ENCODE data around the gene AP1M2. TPM values are rescaled to one million over a fixed set of nuclear protein-coding genes. Genes with fewer than 3 reads are reported as not detected.

The AP1M2 gene
- total and polyA plus RNA-seq, 2 donors (not counting 3 experiments of a cell fraction or from before 2014, with no cell fraction given) = 0.19 TPM; not detected in 1

DNA sequence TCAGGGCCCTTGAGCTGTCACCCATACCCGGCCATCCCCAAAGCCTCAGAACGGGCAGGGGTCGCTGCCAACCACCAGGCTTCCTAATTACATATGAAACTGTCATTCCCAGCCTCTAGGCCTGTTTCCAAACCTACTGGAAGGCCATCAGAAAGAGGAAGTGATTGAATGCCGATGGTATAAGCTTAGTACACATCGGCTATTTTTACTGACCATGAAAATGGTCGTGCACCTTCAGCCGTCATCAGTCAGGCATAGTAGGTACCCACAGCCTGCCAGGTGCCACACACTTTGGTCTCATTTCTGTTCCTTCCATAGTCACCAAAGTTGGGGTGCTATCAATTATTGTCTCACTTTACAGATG, 31.5 kb downstream of the AP1M2 start:
- no peaks in the 10 kb centered on the region for H3K9me1 ChIP-seq (replicated peaks; ENCODE audit: control insufficient read depth, extremely low read depth, insufficient read depth, low read length)
- peaks cover 7 to 42% of the 10 kb centered on the region in 2 experiments for H3K36me3 ChIP-seq (ENCODE audit: control insufficient read depth in 2 of 2, extremely low read depth in 1 of 2, insufficient read depth in 2 of 2, low read length in 2 of 2)
- ChIA-PET POLR2A (no interaction called here), CTCF (interaction anchor here (0.8 to 1.4 kb wide), 6 partner anchors 11 to 144 kb away, joined by 3 to 6 read pairs (median 4); partner anchors contain the start of gene KRI1)
- H3K4me2 ChIP-seq (ENCODE audit: insufficient read depth, low read length) = no peak overlapping the region
- no peaks in the 10 kb centered on the region for H3K79me2 ChIP-seq (ENCODE audit: control insufficient read depth, insufficient read depth, low read length)
- FAIRE-seq = no peak
- dilution Hi-C loops (cut with MboI; ENCODE audit: extremely low pct_ligation_motif_present, low sequenced_read_pairs) (no loop called here), intact Hi-C loops (cut with micrococcal nuclease) (no loop called here)
- TF ChIP-seq, protein P1, sequence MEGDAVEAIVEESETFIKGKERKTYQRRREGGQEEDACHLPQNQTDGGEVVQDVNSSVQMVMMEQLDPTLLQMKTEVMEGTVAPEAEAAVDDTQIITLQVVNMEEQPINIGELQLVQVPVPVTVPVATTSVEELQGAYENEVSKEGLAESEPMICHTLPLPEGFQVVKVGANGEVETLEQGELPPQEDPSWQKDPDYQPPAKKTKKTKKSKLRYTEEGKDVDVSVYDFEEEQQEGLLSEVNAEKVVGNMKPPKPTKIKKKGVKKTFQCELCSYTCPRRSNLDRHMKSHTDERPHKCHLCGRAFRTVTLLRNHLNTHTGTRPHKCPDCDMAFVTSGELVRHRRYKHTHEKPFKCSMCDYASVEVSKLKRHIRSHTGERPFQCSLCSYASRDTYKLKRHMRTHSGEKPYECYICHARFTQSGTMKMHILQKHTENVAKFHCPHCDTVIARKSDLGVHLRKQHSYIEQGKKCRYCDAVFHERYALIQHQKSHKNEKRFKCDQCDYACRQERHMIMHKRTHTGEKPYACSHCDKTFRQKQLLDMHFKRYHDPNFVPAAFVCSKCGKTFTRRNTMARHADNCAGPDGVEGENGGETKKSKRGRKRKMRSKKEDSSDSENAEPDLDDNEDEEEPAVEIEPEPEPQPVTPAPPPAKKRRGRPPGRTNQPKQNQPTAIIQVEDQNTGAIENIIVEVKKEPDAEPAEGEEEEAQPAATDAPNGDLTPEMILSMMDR (IDR thresholded peaks at IDR 0.05; ENCODE audit: extremely low read depth in 1 of 2, insufficient read depth in 1 of 2, low read depth in 1 of 2, low read length in 2 of 2) = no peak
- TF ChIP-seq EZH2 (IDR thresholded peaks at IDR 0.05; ENCODE audit: borderline replicate concordance, low read depth, low read length, severe bottlenecking) = no peak
- TF ChIP-seq MYC (IDR thresholded peaks at IDR 0.05; ENCODE audit: low read depth, low read length) = no peak
- TF ChIP-seq POLR2A (IDR thresholded peaks at IDR 0.05; ENCODE audit: low read depth, low read length) = no peak
- TF ChIP-seq JUN (IDR thresholded peaks at IDR 0.05; ENCODE audit: borderline replicate concordance, insufficient read depth, insufficient read length, low read depth) = no peak
- TF ChIP-seq FOS (IDR thresholded peaks at IDR 0.05; ENCODE audit: borderline replicate concordance, insufficient read depth, low read length) = no peak
- no peak for TF ChIP-seq GATA2 (IDR thresholded peaks at IDR 0.05; ENCODE audit: insufficient read depth, insufficient read length, low read depth, low read length)
- TF ChIP-seq, protein P2, sequence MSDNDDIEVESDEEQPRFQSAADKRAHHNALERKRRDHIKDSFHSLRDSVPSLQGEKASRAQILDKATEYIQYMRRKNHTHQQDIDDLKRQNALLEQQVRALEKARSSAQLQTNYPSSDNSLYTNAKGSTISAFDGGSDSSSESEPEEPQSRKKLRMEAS (IDR thresholded peaks at IDR 0.05; ENCODE audit: insufficient read depth, insufficient read length) = no peak
- no peak for TF ChIP-seq POLR2AphosphoS5 (IDR thresholded peaks at IDR 0.05; ENCODE audit: insufficient read depth, low read depth, low read length)
- no peaks in the 10 kb centered on the region for H3K27me3 ChIP-seq (ENCODE audit: control insufficient read depth in 2 of 2, insufficient read depth in 2 of 2, low read length in 2 of 2)
- H3K27ac ChIP-seq (ENCODE audit: insufficient read depth, low read depth, low read length) = no peak overlapping the region
- BruUV-seq (replicated peaks) = no TSS peak
- no peaks in the 10 kb centered on the region for H4K20me1 ChIP-seq (replicated peaks; ENCODE audit: control insufficient read depth, extremely low read depth, insufficient read depth, low read length)
- H3K9ac ChIP-seq (replicated peaks; ENCODE audit: extremely low read depth, insufficient read depth, low read length) = no peak overlapping the region
- no peak for DNase-seq (ENCODE audit: low read depth, low spot score)
- H3K4me3 ChIP-seq (replicated peaks in 1 of 3; ENCODE audit: insufficient read depth in 1 of 3, low read depth in 1 of 3, low read length in 3 of 3) = no peak overlapping the region
- no peaks in the 10 kb centered on the region for H3K4me1 ChIP-seq (ENCODE audit: control insufficient read depth, extremely low read depth, insufficient read depth, low read length)
- H3K9me3 ChIP-seq (replicated peaks; ENCODE audit: control insufficient read depth, insufficient read depth, low read length) = no peaks in the 10 kb centered on the region
- H2AFZ ChIP-seq (ENCODE audit: low read depth, low read length) = no peak overlapping the region

Measured in endothelial cell of umbilical vein (primary cell).